ENCODE results near the gene EFHC1. TPM values are rescaled to one million over a fixed set of nuclear protein-coding genes. Genes with fewer than 3 reads are reported as not detected.

The EFHC1 gene
- total RNA-seq, 1 donor from 2014 or later, result 4.0 TPM

DNA sequence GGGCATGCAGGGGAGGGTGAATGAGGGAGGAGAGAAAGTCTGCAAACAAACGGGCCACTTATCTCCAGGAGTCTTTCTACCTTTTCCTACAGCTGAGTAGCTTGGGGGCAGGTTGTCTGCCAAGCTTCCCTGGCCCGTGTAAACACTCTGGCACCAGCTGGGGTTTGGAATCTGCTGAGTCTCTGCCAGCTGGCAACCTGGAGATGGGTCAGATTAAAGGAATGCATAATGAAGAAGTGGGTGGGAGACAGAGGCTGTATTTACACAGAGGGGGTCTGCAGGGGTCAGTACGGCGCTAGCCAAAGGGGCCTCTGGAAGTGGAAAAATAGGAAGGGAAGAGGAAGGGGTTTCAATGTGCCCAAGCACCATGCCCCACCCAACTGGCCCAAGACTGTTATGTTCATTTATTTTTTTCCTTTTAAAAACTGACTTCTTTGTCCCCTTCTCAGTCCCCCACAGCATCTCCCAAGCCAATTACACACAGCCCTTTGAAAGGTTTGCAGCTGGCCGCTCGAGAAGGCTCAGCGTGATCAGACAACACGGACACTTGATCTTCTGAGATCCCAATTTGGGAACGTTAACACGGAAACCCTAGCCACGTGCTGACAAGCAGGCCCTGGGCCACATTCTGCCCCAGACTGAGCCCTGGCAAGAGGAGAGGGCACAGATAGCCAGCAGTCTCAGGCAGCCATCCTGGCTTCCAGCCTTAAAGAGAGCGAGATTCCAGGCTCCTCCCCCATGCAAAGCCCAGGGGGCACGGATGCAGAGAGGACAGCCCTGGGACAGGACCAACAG is 131.5 kb downstream of the EFHC1 start:
- peak; percentile 44 to 74 for DNase-seq (ENCODE audit: low read depth in 2 of 2)

DNA sequence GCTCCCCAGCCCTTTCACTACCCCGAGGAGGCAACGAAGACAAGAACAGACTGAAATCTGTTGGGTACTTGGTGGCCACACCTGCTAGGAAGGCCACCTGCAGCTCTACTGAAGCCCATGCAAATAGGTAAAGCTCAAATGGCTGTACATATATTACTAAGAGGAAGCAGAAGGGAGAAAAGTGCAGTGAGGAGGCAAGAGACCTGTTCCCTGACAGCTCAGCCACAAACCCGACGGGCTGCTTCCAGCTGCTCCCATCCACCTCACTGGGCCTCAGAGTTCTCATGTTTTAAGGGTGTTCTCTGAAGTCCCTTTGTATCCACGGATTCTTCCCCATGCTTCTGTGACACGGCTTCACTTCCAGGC is 132.1 kb downstream of the EFHC1 start:
- DNase-seq (ENCODE audit: low read depth in 2 of 2), result no peak

DNA sequence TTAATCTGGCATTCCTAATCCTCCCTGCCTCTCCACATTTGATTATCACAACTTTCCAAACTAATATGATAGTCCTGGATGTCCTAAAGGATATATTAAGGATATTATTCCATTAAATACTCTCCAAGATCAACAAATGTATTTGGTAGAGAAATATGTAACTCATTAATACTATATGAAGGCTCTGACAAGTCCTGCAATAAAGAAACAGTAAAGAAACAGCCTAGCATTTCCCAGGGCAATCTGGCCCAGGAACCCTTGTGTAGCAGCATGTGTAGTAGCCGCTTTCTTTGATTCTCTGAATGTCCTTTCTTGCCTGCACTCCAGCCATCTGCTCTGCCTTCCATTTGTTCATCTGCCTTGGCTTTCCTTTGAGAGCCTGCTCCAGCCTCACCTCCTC is 133.0 kb downstream of the EFHC1 start:
- DNase-seq (ENCODE audit: low read depth in 2 of 2), result no peak

DNA sequence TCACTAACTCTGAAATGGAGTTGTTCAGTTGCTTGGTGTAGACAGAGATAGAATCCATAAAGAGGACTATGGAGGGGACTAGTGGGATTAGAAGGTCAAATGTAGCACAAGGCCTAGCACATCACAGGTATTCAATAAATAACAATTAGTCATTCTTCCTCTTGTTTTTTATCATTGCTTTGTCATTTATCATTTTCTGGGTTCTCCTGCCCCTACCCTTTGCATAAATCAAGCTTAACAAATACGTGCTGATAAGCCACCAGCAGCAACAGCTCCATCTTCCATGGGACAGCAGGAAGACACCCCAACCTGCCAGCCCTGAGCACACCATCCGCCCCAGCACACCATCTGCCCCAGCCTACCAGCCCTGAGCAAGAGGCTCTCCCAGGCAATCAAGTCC is 133.6 kb downstream of the EFHC1 start:
- DNase-seq (ENCODE audit: low read depth in 2 of 2), result no peak

DNA sequence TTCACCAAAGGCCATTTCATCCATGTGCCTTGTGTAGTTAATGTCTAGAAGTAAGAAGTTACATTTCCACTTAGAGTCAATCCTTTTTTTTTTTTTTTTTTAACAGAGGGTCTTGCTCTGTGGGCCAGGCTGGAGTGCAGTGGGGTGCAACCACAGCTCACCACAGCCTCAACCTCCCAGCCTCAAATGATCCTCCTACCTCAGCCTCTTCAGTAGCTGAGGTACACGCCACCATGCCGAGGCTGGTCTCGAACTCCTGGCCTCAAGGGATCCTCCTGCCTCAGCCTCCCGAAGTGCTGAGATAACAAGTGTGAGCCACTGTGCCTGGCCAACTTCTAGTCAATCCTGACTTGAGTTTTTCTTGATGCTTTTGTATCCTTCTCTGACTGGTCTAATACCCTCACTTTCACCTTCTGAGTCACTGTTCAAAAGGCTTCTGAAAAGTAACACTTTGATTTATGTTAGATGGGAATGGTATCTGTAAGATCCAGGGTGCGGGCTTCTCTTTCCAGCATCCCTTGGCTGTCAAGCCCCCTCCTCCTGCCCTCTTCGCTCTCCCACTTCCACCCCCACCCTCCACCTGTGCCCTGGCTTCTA is 134.6 kb downstream of the EFHC1 start:
- no peak for DNase-seq (ENCODE audit: low read depth in 2 of 2)

DNA sequence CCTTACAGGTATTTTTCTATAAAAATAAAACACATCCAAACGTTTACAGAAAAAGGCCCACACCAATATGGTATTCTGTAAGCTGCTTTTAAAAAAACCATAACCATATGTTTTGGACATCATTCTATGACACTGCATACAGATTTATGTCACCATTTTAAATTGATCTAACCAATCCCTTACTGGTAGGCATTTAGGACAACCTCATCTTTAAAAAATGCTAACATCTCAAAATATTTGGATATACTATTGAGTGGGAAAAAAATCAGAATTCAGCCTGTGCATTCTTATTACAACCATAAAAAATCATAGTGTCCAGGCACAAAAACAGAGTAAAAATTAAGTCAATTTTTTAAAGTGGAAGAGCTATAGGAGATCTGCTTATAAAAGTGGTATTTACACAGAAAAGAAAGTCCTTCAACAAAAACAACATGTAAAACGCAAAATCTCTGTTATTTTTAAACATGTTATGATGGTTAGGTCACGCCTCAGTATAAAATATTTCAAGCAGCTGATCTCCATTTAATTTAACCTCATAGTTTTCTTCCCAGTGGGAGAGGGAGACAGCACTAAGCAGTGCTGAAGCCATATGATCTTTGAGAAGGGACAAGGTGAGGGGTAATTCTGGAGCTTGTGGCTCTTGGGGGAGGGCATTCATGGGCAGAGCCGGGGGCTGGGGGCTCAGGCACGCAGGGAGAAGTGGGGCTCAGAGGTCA is 135.5 kb downstream of the EFHC1 start:
- DNase-seq (ENCODE audit: low read depth in 2 of 2), result no peak

DNA sequence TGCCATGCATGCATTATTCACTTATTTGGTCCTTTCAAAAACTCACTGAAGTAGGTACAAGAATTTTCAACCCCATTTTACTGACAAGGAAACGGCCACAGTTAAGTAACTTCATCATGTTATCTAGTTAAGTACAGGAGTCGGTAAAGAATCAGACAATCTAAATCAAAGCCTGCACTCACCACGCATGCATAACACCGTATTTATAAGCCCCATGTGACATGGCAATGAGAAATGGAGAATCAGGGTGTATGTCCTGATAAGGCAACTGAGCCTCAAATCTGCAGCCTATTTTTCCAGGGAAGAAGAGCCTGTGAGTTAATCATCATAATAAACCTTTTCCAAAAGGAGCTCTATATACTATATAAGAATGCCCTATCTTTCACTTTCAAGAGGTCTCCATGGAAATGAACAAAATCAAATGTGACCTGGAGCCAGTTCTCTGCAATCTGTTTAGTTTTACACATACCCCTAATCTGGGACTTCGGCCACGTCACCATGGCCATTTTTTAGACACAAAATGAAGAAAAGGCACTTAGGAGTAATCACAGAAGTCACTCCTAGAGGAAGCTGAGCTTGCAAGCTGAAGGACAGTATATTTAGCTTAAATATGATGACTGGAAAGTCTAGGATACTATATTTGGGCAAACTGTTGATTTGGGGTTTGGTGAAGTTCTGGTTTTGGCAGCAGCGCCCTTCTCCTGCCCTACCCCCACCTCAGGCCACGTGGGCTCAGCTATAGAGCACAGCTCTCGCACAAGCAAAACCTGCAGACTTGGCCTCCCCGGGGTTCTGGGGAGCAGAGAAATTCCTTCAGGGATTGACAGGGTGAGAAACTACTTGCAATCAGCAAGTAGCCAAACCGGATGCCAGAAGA is 137.5 kb downstream of the EFHC1 start:
- DNase-seq (ENCODE audit: low read depth in 2 of 2), result no peak

DNA sequence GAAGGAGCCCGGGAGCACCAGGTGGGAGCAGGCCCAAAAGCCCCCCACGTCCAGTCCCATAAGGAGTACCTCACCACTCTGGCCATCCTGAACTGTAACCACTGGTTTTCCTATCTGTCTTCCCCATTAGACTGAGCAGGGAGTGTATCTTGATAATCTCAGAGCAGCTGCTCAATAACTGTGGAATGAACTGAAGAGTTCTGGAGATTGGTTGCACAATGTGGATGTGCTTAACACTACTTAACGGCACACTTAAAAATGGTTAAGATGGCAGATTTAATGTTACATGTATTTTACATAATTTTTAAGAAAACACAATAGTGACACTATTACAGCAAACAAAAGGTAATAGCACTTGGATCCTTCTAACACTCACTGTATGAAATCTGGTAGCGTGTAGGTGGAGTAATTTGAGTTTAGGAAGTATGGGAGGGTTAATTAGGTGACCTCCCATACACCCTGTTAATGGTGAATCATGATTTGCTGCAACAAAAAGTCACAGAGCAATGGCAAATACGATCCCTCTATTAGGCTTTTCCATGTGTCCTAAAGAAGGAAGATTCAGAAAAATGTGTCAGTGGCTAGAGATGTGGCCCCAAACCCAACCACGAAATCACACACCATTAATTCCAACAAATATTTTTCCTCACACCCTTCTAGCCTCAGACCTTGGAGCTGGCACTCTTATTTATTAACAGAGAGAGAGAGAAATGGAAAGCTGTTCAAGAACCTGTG is 138.3 kb downstream of the EFHC1 start:
- DNase-seq (ENCODE audit: low read depth in 2 of 2), result no peak

DNA sequence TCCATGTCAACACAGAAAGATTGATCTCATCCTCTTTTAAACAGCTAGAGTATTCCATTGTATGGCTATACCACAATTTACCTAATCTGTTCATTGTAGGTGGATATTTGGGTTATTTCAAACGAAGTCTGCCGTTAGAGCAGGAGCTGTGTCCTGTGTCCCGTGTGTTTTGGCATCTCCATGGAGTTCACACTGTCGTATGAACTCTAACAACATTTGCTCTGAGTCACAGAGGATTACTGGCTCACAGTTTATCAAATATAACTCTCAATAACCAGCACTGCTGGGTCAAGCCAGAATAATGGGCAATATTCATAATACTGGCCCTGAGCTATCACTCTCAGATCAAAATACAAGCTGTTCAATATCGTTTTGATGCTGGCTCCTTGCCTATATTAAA is 140.3 kb downstream of the EFHC1 start:
- DNase-seq (ENCODE audit: low read depth in 2 of 2), result peak; percentile 69 to 74

DNA sequence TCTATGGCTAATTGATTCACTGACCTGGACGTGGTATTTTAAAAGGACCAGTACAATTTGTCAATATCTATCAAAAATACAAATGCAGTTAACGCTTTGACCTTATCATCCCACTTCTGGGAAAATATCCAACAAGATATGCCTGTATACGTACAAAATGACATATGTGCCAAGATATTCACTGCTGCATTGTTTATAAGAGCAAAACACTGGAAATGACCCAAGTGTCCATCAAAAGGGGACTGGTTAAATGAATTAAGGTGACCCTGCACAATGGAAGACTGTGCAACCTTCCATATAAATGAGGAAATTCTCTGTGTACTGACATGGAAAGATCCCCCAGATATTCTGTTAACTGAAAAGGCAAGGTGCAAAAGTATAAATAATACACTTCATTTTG is 142.8 kb downstream of the EFHC1 start:
- peak; percentile 68 to 81 for DNase-seq (ENCODE audit: low read depth in 2 of 2)

DNA sequence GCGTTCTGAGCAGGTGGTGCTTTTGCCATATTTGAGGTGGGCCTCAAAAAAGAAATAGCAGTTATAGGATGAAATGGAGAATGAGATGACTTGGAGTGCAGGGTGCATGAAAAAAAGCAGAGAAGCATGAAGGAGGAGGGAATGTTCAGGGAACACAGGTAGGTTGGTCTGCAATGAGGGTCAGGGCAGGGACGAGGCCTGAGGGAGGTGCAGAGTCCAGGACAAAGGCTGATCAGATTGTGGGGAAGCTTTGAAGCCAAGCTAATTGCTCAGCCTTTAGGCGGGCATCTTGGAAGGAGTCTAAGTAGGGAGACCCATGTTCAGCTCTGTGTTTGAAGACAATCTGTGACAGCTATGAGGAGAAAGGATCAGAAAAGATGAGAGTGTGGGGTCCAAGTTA is 144.7 kb downstream of the EFHC1 start:
- no peak for DNase-seq (ENCODE audit: low read depth in 2 of 2)

DNA sequence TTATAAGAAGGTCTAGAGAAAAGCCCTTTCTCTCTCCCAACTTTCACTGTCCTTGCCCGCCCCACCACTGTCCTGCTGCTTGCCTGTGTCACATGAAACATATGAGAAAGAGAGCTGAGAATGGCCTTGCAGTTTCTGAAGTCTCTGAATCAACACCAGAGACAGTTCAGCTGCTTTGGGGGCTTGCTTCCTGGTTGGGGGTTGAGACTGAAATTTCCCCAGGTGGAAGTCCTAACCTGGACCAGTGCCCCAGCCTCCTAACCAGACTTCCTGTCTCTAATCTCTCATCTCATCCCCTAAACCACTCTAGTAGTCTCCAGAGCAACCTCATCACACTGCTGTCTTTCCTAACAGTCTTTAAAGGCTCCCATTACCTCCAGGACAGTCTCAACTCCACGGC is 146.1 kb downstream of the EFHC1 start:
- DNase-seq (ENCODE audit: low read depth in 2 of 2), result no peak

DNA sequence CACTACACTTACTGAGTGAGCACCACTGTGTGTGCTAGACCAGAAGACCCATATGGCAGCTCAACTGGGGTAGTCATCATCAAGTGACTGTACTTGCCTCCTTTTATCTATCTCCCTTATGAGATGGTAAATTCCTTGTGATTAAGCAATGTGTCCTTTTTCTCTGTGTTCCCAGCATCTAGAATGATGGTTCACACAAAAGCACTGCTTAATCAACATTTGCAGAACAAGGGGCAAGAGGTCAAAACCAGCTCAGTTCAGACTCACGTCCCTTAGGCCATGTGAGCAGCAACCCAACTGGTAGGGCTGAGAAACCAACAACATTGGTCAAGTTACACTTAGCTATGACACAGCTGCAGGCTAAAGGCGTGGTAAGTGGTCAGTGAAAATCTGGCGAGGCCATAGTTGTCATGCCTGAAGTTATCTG is 146.7 kb downstream of the EFHC1 start:
- DNase-seq (ENCODE audit: low read depth in 2 of 2), result peak in 1 of 2 donors; percentile 75

DNA sequence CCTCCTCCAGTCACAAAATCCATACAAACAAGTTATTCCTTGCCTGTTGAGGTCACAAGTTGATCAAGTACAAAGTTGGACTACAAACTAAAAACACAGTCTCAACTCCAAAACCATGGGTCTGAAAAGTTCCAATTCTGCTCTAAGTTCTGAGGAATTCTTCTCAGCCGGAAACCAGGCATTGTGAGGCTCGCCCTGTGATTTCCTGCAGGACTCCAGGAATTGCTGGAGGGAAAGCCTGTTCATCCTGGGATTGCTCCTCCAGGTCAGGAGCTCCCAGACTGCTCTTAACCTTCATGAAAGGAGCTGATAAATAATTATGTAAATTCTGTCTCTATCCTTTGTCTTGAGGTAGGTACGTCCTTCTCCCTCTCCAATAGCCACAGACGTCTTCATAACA is 148.2 kb downstream of the EFHC1 start:
- peak in 1 of 2 donors; percentile 93 for DNase-seq (ENCODE audit: low read depth in 2 of 2)

DNA sequence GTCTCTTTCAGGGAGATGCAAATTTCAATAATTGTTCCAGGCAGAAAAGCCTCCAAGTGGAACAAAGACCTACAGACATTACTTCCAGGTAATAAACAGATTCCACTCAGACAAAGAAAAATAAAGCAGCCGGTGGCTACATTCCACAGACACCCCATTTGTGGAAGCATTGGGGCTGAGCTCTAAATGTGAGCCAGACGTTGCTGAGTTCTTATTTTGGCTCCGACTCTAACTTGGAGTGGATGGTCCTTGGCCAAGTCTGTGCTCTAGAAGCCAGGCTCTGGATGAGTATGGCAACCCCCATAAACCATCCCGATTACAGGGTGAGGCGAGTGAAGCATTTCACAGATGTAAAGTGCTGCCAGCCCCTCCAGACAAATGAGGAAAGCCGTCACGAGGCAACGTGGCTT is 150.2 kb downstream of the EFHC1 start:
- DNase-seq (ENCODE audit: low read depth in 2 of 2), result no peak

DNA sequence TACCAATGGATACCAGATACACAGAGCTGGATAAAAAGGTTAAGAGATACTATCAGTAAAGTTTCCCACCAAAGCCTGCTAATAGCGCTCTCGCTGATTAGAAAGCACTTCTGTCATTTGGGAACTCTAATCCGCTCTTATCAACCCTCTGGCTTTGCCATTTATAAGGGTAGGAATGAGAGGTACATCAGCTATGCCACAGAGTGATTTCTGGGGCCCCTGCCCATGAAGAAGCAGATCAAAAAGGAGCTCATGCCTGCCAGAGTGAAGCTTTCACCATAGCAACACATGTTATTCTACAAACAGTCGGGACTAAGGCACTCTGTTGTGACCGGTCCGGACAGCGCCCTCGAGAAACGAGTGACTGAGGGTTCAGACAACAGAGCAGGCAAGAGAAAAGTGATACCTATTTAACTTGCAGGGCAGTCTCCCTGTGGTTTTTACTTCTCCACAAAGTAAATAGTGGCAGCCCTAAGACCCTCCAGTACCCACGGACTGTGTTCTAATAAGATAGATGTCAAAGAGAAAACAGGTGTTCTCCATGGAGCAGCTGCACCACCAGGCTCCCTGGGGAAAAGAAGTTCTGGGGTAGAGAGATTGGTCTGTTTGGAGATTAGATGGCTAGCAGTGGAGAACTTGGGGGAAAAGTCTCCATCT is 151.1 kb downstream of the EFHC1 start:
- DNase-seq (ENCODE audit: low read depth in 2 of 2), result peak in 1 of 2 donors; percentile 75

DNA sequence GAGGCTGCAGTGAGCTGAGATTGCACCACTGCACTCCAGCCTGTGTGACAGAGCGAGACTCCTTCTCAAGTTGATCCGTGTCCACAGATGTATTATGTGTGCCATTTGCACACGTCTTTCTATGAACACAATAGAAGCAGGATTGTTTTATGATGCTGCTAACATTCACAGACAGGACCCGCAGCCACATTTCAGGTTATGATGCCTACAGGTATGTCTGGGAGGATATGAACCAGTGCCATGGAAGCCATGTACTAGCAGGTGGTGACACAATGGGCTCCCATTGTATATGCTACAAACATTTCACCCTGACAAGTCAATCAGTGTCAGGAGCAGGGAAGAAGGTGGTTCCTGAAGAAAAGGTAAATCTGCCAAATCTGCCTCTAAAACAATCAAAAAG is 152.4 kb downstream of the EFHC1 start:
- no peak for DNase-seq (ENCODE audit: low read depth in 2 of 2)

DNA sequence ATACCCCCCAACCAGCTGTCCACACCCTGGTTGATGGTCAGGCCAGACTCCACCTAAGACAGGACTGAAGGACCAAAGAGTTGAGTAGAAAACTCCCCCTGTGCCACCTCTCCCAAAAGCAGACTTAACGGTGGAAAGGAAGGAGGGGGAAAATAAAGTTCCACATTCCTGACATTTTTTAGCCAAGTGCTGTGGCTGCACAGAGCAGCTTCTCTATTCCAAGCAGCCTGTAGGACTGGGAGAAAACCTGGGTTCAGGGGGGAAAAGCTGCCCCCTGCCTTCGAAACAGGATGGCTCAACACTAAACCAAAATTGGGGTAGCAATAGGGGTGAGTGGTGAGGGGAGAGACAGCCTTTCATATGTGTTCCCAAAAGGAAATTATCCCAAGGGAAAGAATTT is 153.2 kb downstream of the EFHC1 start:
- DNase-seq (ENCODE audit: low read depth in 2 of 2), result no peak

Measured in lung microvascular endothelial cell (primary cell).